ENCODE measurements around the gene CRLF2. TPM values are rescaled to one million over a fixed set of nuclear protein-coding genes. Genes with fewer than 3 reads are reported as not detected.
A peak's percentile ranks its signal among the peaks of the same experiment; 100 is the strongest.

Gene CRLF2
- polyA plus RNA-seq, 3 donors = 0.11 to 0.17 TPM; not detected in 1

GRCh38 chrX:1205681-1206611 lies 6.5 kb downstream of the CRLF2 start:
- H3K27me3 Mint-ChIP-seq (ENCODE audit: low read depth in 3 of 3) = peaks cover 6 to 10% (median 7%) of the 10 kb centered on the region in 3 donors
- H3K4me1 Mint-ChIP-seq = peaks cover 34% of the 10 kb centered on the region
- Histone ChIP-seq H3K4me2 (replicated peaks; ENCODE audit: extremely low read depth, low read length, poor library complexity, severe bottlenecking) (peak overlapping the region; percentile 69), H3K4me3 (replicated peaks in 1 of 3; ENCODE audit: low read depth in 2 of 3, low read length in 3 of 3) (peak overlapping the region; percentile 32 to 69 (median 43)), H3K9ac (ENCODE audit: insufficient read depth, low read length, poor library complexity, severe bottlenecking) (no peak overlapping the region), H2AFZ (ENCODE audit: insufficient read depth, low read depth, low read length, poor library complexity, severe bottlenecking) (peak overlapping the region; percentile 8), H3K9me3 (replicated peaks in 1 of 2; ENCODE audit: control insufficient read depth in 1 of 2, insufficient read depth in 1 of 2, low read length in 2 of 2) (no peaks in the 10 kb centered on the region), H3K36me3 (replicated peaks in 1 of 2; ENCODE audit: control insufficient read depth in 1 of 2, insufficient read depth in 2 of 2, low read length in 2 of 2) (no peaks in the 10 kb centered on the region), H4K20me1 (ENCODE audit: insufficient read depth, low read length) (no peaks in the 10 kb centered on the region), H3K27ac (ENCODE audit: low read depth in 1 of 2, low read length in 2 of 2) (no peak overlapping the region), H3K79me2 (ENCODE audit: insufficient read depth, low read length) (no peaks in the 10 kb centered on the region), H3K4me1 (ENCODE audit: control insufficient read depth in 1 of 2, insufficient read depth in 2 of 2, low read length in 2 of 2) (peaks cover 27 to 29% of the 10 kb centered on the region in 2 donors), H3K27me3 (ENCODE audit: control insufficient read depth in 2 of 2, insufficient read depth in 2 of 2, low read length in 2 of 2) (no peaks in the 10 kb centered on the region)
- peaks cover 0 to 6% (median 0%) of the 10 kb centered on the region in 7 donors for H3K9me3 Mint-ChIP-seq
- no peak for TF ChIP-seq CTCF (IDR thresholded peaks at IDR 0.05)
- intact Hi-C loops (cut with micrococcal nuclease) = loop anchor here (2.0 to 5.0 kb wide), 3 partner anchors 33 to 41 kb away; no protein-coding TSS in a partner anchor
- H3K27ac Mint-ChIP-seq = peak overlapping the region in 5 of 7 donors; percentile 44 to 66 (median 46)
- peak overlapping the region; percentile 69 to 77 for H3K4me3 Mint-ChIP-seq
- peak; percentile 64 to 77 (median 71) for DNase-seq
- peaks cover 0 to 2% of the 10 kb centered on the region in 2 donors for H3K36me3 Mint-ChIP-seq
- 0% methylated on average over 26 of the region's 33 CpGs for WGBS (ENCODE audit: insufficient coverage)

GRCh38 chrX:1202251-1202650 lies 10.2 kb downstream of the CRLF2 start:
- H3K4me1 Mint-ChIP-seq = peaks cover 16% of the 10 kb centered on the region
- H3K4me1 ChIP-seq (ENCODE audit: control insufficient read depth in 1 of 2, insufficient read depth in 2 of 2, low read length in 2 of 2) = peaks cover 16 to 17% of the 10 kb centered on the region in 2 donors
- H3K27ac ChIP-seq (ENCODE audit: low read depth in 1 of 2, low read length in 2 of 2) = no peak overlapping the region
- H3K79me2 ChIP-seq (ENCODE audit: insufficient read depth, low read length) = no peaks in the 10 kb centered on the region
- TF ChIP-seq CTCF (IDR thresholded peaks at IDR 0.05) = no peak
- DNase-seq = no peak
- H3K4me3 Mint-ChIP-seq = no peak overlapping the region
- H4K20me1 ChIP-seq (ENCODE audit: insufficient read depth, low read length) = no peaks in the 10 kb centered on the region
- intact Hi-C loops (cut with micrococcal nuclease) = no loop called here
- no peak overlapping the region for H3K4me3 ChIP-seq (replicated peaks in 1 of 3; ENCODE audit: low read depth in 2 of 3, low read length in 3 of 3)
- no peaks in the 10 kb centered on the region for H3K9me3 ChIP-seq (replicated peaks in 1 of 2; ENCODE audit: control insufficient read depth in 1 of 2, insufficient read depth in 1 of 2, low read length in 2 of 2)
- H3K27ac Mint-ChIP-seq = no peak overlapping the region
- no peaks in the 10 kb centered on the region for H3K27me3 ChIP-seq (ENCODE audit: control insufficient read depth in 2 of 2, insufficient read depth in 2 of 2, low read length in 2 of 2)
- no peaks in the 10 kb centered on the region for H3K36me3 ChIP-seq (replicated peaks in 1 of 2; ENCODE audit: control insufficient read depth in 1 of 2, insufficient read depth in 2 of 2, low read length in 2 of 2)
- H3K36me3 Mint-ChIP-seq = no peaks in the 10 kb centered on the region
- peaks cover 0 to 2% (median 0%) of the 10 kb centered on the region in 7 donors for H3K9me3 Mint-ChIP-seq
- 99% methylated on average over 16 of the region's 21 CpGs for WGBS (ENCODE audit: insufficient coverage)
- no peak overlapping the region for H3K9ac ChIP-seq (ENCODE audit: insufficient read depth, low read length, poor library complexity, severe bottlenecking)
- no peak overlapping the region for H2AFZ ChIP-seq (ENCODE audit: insufficient read depth, low read depth, low read length, poor library complexity, severe bottlenecking)
- peaks cover 0 to 7% (median 0%) of the 10 kb centered on the region in 3 donors for H3K27me3 Mint-ChIP-seq (ENCODE audit: low read depth in 3 of 3)
- no peak overlapping the region for H3K4me2 ChIP-seq (replicated peaks; ENCODE audit: extremely low read depth, low read length, poor library complexity, severe bottlenecking)
